ENCODE measurements around the gene CLCN5.

DNA sequence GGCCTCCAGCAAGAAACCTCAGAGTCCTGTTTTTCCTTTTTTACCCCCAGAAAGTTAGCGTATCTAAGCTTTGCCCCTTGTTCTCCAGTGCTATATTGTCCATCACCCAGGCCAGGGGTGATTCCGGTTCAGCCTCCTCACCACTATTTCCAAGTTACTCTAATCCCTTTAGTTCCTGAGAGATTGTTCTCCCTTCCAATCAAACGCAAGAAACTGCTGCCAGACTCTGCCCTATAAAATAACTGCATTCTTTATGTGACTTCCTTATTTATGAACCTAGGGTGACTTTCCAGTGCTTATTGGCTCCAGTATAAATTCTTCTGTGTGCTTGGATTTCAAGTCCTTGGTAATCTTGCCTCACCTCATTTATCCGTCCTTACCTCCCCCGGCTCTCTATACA lies 65.7 kb downstream of the CLCN5 start:
- TF ChIP-seq, protein P1, sequence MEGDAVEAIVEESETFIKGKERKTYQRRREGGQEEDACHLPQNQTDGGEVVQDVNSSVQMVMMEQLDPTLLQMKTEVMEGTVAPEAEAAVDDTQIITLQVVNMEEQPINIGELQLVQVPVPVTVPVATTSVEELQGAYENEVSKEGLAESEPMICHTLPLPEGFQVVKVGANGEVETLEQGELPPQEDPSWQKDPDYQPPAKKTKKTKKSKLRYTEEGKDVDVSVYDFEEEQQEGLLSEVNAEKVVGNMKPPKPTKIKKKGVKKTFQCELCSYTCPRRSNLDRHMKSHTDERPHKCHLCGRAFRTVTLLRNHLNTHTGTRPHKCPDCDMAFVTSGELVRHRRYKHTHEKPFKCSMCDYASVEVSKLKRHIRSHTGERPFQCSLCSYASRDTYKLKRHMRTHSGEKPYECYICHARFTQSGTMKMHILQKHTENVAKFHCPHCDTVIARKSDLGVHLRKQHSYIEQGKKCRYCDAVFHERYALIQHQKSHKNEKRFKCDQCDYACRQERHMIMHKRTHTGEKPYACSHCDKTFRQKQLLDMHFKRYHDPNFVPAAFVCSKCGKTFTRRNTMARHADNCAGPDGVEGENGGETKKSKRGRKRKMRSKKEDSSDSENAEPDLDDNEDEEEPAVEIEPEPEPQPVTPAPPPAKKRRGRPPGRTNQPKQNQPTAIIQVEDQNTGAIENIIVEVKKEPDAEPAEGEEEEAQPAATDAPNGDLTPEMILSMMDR (IDR thresholded peaks at IDR 0.05; ENCODE audit: borderline replicate concordance, extremely low read depth, low read length, poor library complexity, severe bottlenecking): no peak
- no peak for TF ChIP-seq EZH2 (IDR thresholded peaks at IDR 0.05; ENCODE audit: borderline replicate concordance, low read depth, low read length, severe bottlenecking)

Data from DND-41 (cell line).